GM12878 (cell line): ENCODE data around the gene DAD1. TPM values are rescaled to one million over a fixed set of nuclear protein-coding genes. Genes with fewer than 3 reads are reported as not detected.

Source experiments
- ATAC-seq: fragments of 200-7000 bp; cut with Tn5 transposase; 3 replicates; pipeline ENCODE4 v1.9.1; 2020; ENCODE audit warnings: mild to moderate bottlenecking, moderate library complexity
- BruUV-seq: library from RNA; stranded (reverse); fragments of 400-500 nt; replicated peaks from 2 replicates; lab custom pipeline; 2021; lab: Mats Ljungman, UMichigan
- CTCF ChIA-PET: fragments of 300-600 bp; sonication (Branson Sonifier 250); formaldehyde crosslinking; extraction: SDS; loops from one replicate; lab custom pipeline; 2021; ENCODE audit warnings: inconsistent platforms; lab: Yijun Ruan, JAX
- POLR2A ChIA-PET: fragments of 350-600 bp; formaldehyde crosslinking; extraction: SDS; loops from one replicate; lab custom pipeline; 2021; ENCODE audit warnings: inconsistent platforms; lab: Charles Lee
- RAD21 ChIA-PET: fragments of 300-600 bp; sonication (Branson Sonifier 250); formaldehyde crosslinking; loops from one replicate; lab custom pipeline; 2023; ENCODE audit warnings: antibody characterized with exemption; ENCODE audit not compliant: unreplicated experiment; lab: Charles Lee
- SMC1A ChIA-PET: fragments of 300-600 bp; sonication (Branson Sonifier 250); formaldehyde crosslinking; loops from one replicate; lab custom pipeline; 2023; ENCODE audit not compliant: unreplicated experiment, uncharacterized antibody; lab: Charles Lee
- DNase-seq: peaks from one replicate; pipeline ENCODE4 v3.0.0-alpha.2; 2011; ENCODE audit warnings: low read depth, low spot score
- FAIRE-seq: peaks from 3 replicates; lab custom pipeline; 2011; peaks lifted over from hg19 to GRCh38; lab: Jason Lieb, UNC
- H2AFZ ChIP-seq: 2 replicates; pipeline ENCODE4 v1.6.0; 2011; ENCODE audit warnings: low read depth, low read length, control low read depth; ENCODE audit not compliant: control insufficient read depth
- H3K27ac ChIP-seq: 2 replicates; pipeline ENCODE4 v1.5.1; 2011; ENCODE audit warnings: control low read depth; ENCODE audit not compliant: control insufficient read depth, insufficient read depth
- H3K27me3 ChIP-seq, 2 experiments: replicated peaks in 1 of 2; 2 replicates each; pipeline versions ENCODE4 v1.6.0 to v1.6.1; 2011; ENCODE audit warnings: low read length in 1 of 2; ENCODE audit not compliant: control insufficient read depth in 2 of 2, insufficient read depth in 2 of 2
- H3K36me3 ChIP-seq, 2 experiments: 2 replicates each; pipeline ENCODE4 v1.5.1; 2011; ENCODE audit warnings: low read length in 1 of 2; ENCODE audit not compliant: control insufficient read depth in 2 of 2, insufficient read depth in 2 of 2
- H3K4me1 ChIP-seq: 2 replicates; pipeline ENCODE4 v1.6.1; 2011; ENCODE audit warnings: mild to moderate bottlenecking, low read length, moderate library complexity, mixed read lengths; ENCODE audit not compliant: control insufficient read depth, insufficient read depth
- H3K4me2 ChIP-seq: 2 replicates; pipeline ENCODE4 v1.6.0; 2011; ENCODE audit warnings: control low read depth; ENCODE audit not compliant: control insufficient read depth, insufficient read depth
- H3K4me3 ChIP-seq: fragments of 200-600 bp; sonication (generic); 2 replicates; pipeline ENCODE4 v1.5.1; 2016
- H3K79me2 ChIP-seq: 2 replicates; pipeline ENCODE4 v1.6.0; 2011; ENCODE audit warnings: low read length; ENCODE audit not compliant: control insufficient read depth, insufficient read depth
- H3K9ac ChIP-seq: 2 replicates; pipeline ENCODE4 v1.8.0; 2011; ENCODE audit warnings: low read length, control low read depth, mixed read lengths; ENCODE audit not compliant: control insufficient read depth, insufficient read depth
- H3K9me3 ChIP-seq: replicated peaks from 3 replicates; pipeline ENCODE4 v1.5.1; 2011; ENCODE audit warnings: mild to moderate bottlenecking, low read length; ENCODE audit not compliant: control insufficient read depth, insufficient read depth
- H4K20me1 ChIP-seq: 2 replicates; pipeline ENCODE4 v1.6.0; 2011; ENCODE audit not compliant: control insufficient read depth, insufficient read depth
- CBX3 ChIP-seq: fragments of 200-600 bp; sonication (generic); IDR thresholded peaks from 2 replicates; pipeline ENCODE4 v1.6.1; 2016; ENCODE audit warnings: low read depth, borderline replicate concordance
- FOS ChIP-seq: IDR thresholded peaks from 3 replicates; pipeline ENCODE4 v1.6.1; 2011; ENCODE audit warnings: borderline replicate concordance; ENCODE audit not compliant: insufficient read length; ENCODE audit errors: extremely low read depth
- HDGF ChIP-seq: fragments of 450-650 bp; IDR thresholded peaks from 2 replicates; pipeline ENCODE4 v1.6.1; 2016; ENCODE audit warnings: antibody characterized with exemption
- NBN ChIP-seq: fragments of 450-650 bp; IDR thresholded peaks from 2 replicates; pipeline ENCODE4 v1.6.1; 2016
- RELB ChIP-seq: fragments of 450-650 bp; IDR thresholded peaks from 2 replicates; pipeline ENCODE4 v1.6.1; 2017; ENCODE audit warnings: low read depth, mild to moderate bottlenecking, moderate library complexity
- REST ChIP-seq: IDR thresholded peaks from 2 replicates; pipeline ENCODE4 v1.6.1; 2012; ENCODE audit warnings: mild to moderate bottlenecking, low read depth, low read length
- WGBS: methylation state at CpG from one replicate; pipeline ENCODE4 v1.1.6; 2016; ENCODE audit warnings: low lambda C conversion rate; ENCODE audit not compliant: insufficient replicate concordance, insufficient coverage; ENCODE audit errors: missing lambda C conversion rate; 5-methylcytosine and 5-hydroxymethylcytosine counted together
- in situ Hi-C: fragments of 300-500 bp; cut with MboI; formaldehyde crosslinking; loops from 9 replicates; pipeline ENCODE4 v1.14.3; 2018; ENCODE audit warnings: mixed read lengths
- intact Hi-C: fragments of 100-400 bp; cut with micrococcal nuclease; formaldehyde crosslinking; loops from one replicate; pipeline ENCODE4 v1.14.2; 2022; ENCODE audit not compliant: unreplicated experiment
- polyA plus RNA-seq, 11 experiments: library from polyadenylated mRNA; depleted of rRNA in 4 of 11; unstranded in 6 of 11; stranded (reverse) in 5 of 11; fragments of >200 nt; fragmentation: Nextera tagmentation in 4 of 11; fragmentation: Illumina TruSeq in 1 of 11; extraction: Ambion mirVana in 4 of 11; extraction: Trizol in 1 of 11; gene quantifications; 1 replicate in 1 of 11; 2 replicates in 10 of 11; pipeline versions ENCODE4 v1.2.1 to v1.2.3, GENCODE V29; 2011 to 2016; ENCODE audit warnings: inconsistent platforms in 2 of 11, missing spikeins in 2 of 11, low read depth in 1 of 11
- total RNA-seq, 4 experiments: library from RNA; depleted of rRNA in 3 of 4; stranded (reverse); fragments of >200 nt in 3 of 4; fragmentation: Illumina TruSeq in 1 of 4; extraction: Trizol in 1 of 4; gene quantifications; 2 replicates each; pipeline versions ENCODE4 v1.2.1 to v1.2.3, GENCODE V29; 2013 to 2021

Gene DAD1
- total and polyA plus RNA-seq, 10 of the 15 experiments (the other 5 are each of a cell fraction or from before 2014, with no cell fraction given), result 161 to 920 (median 319) TPM

GRCh38 chr14:22547948-22548750 lies 40.9 kb downstream of the DAD1 start:
- CTCF ChIA-PET, result interaction anchor here (1.1 to 7.1 kb wide), 3 partner anchors 9 to 22 kb away, joined by 4 to 58 read pairs (median 17); no protein-coding TSS in a partner anchor
- DNase-seq (no peak), FAIRE-seq (no peak), ATAC-seq (no peak)
- no TSS peak for BruUV-seq
- POLR2A ChIA-PET, result interaction anchor here (0.7 to 6.3 kb wide), 8 partner anchors 9 to 54 kb away, joined by 3 to 74 read pairs (median 3); no protein-coding TSS in a partner anchor
- RAD21 ChIA-PET, result interaction anchor here (0.6 to 6.6 kb wide), 5 partner anchors 11 to 48 kb away, joined by 3 to 48 read pairs (median 4); no protein-coding TSS in a partner anchor
- intact Hi-C loops, result no loop called here
- Histone ChIP-seq H4K20me1 (no peaks in the 10 kb centered on the region), H3K9ac (peak overlapping the region; percentile 19; the same call in 1 of the 2 replicates), H3K27ac (peak overlapping the region; percentile 58), H3K4me2 (no peak overlapping the region), H3K36me3 (peaks cover 22 to 34% of the 10 kb centered on the region in 2 experiments), H3K4me3 (no peak overlapping the region), H2AFZ (no peak overlapping the region), H3K9me3 (no peaks in the 10 kb centered on the region), H3K27me3 (no peaks in the 10 kb centered on the region), H3K79me2 (peaks cover 4% of the 10 kb centered on the region), H3K4me1 (peaks cover 47% of the 10 kb centered on the region)
- SMC1A ChIA-PET, result interaction anchor here (0.7 to 9.2 kb wide), 10 partner anchors 8 to 68 kb away, joined by 3 to 105 read pairs (median 4); no protein-coding TSS in a partner anchor
- no peak for TF ChIP-seq FOS
- TF ChIP-seq CBX3, result no peak
- WGBS, result 88% methylated on average over 8 of the region's 8 CpGs
- in situ Hi-C loops, result no loop called here

GRCh38 chr14:22547313-22547947 lies 41.6 kb downstream of the DAD1 start:
- ChIA-PET SMC1A (interaction anchor here (0.7 to 9.2 kb wide), 8 partner anchors 8 to 67 kb away, joined by 3 to 105 read pairs (median 5); no protein-coding TSS in a partner anchor), RAD21 (interaction anchor here (0.6 to 6.6 kb wide), 4 partner anchors 10 to 47 kb away, joined by 3 to 48 read pairs (median 4); no protein-coding TSS in a partner anchor), POLR2A (interaction anchor here (0.9 to 6.3 kb wide), 5 partner anchors 8 to 54 kb away, joined by 3 to 74 read pairs (median 3); no protein-coding TSS in a partner anchor), CTCF (interaction anchor here (4.2 to 7.1 kb wide), 2 partner anchors 8 to 16 kb away, joined by 17 to 58 read pairs; no protein-coding TSS in a partner anchor)
- no peak overlapping the region for H3K27ac ChIP-seq
- H3K36me3 ChIP-seq, result peaks cover 19 to 30% of the 10 kb centered on the region in 2 experiments
- H4K20me1 ChIP-seq, result no peaks in the 10 kb centered on the region
- H3K4me3 ChIP-seq, result no peak overlapping the region
- no peak overlapping the region for H3K9ac ChIP-seq
- intact Hi-C loops (no loop called here), in situ Hi-C loops (no loop called here)
- TF ChIP-seq RELB (no peak), HDGF (no peak), NBN (no peak), REST (no peak)
- H3K4me1 ChIP-seq, result peaks cover 44% of the 10 kb centered on the region
- FAIRE-seq (no peak), DNase-seq (no peak), ATAC-seq (no peak)
- peaks cover 4% of the 10 kb centered on the region for H3K79me2 ChIP-seq
- 95% methylated on average over 9 of the region's 9 CpGs for WGBS
- no TSS peak for BruUV-seq
- H2AFZ ChIP-seq, result no peak overlapping the region
- no peaks in the 10 kb centered on the region for H3K9me3 ChIP-seq
- no peaks in the 10 kb centered on the region for H3K27me3 ChIP-seq
- H3K4me2 ChIP-seq, result no peak overlapping the region
